H1 (cell line): ENCODE results near the gene ACOT7. TPM values are rescaled to one million over a fixed set of nuclear protein-coding genes. Genes with fewer than 3 reads are reported as not detected.

ENCODE experiments used
- CEBPB ChIP-seq: IDR thresholded peaks from 2 replicates; pipeline ENCODE4 v1.6.1; 2012; ENCODE audit warnings: low read depth, low read length
- CHD7 ChIP-seq: fragments of 300-600 bp; sonication (generic); IDR thresholded peaks from 2 replicates; pipeline ENCODE4 v1.7.1; 2012; ENCODE audit warnings: low read length, moderate library complexity, mild to moderate bottlenecking, inconsistent platforms; ENCODE audit not compliant: insufficient replicate concordance
- CREB1 ChIP-seq: IDR thresholded peaks from 2 replicates; pipeline ENCODE4 v1.6.1; 2012; ENCODE audit warnings: inconsistent platforms
- CTCF ChIP-seq, 3 experiments: IDR thresholded peaks; 1 replicate in 2 of 3; 2 replicates in 1 of 3; pipeline versions ENCODE4 v1.5.1 to v1.6.1; 2011; ENCODE audit warnings: low read length in 3 of 3, mild to moderate bottlenecking in 3 of 3, inconsistent platforms in 2 of 3, low read depth in 1 of 3, moderate library complexity in 1 of 3; ENCODE audit not compliant: insufficient read depth in 1 of 3; ENCODE audit errors: control extremely low read depth in 1 of 3
- EZH2 ChIP-seq: fragments of 200-600 bp; sonication (generic); IDR thresholded peaks from 2 replicates; pipeline ENCODE4 v1.7.1; 2012; ENCODE audit warnings: low read depth, mild to moderate bottlenecking, moderate library complexity, low read length, inconsistent platforms; ENCODE audit not compliant: severe bottlenecking
- FOSL1 ChIP-seq: IDR thresholded peaks from 2 replicates; pipeline ENCODE4 v1.6.1; 2011; ENCODE audit warnings: mild to moderate bottlenecking, low read depth, low read length, moderate library complexity; ENCODE audit not compliant: insufficient read depth
- GTF2F1 ChIP-seq: IDR thresholded peaks from 2 replicates; pipeline ENCODE4 v1.6.1; 2012; ENCODE audit warnings: low read depth, low read length, improper control_type of control experiment, borderline replicate concordance
- TAF1 ChIP-seq: IDR thresholded peaks from 2 replicates; pipeline ENCODE4 v1.6.1; 2011; ENCODE audit warnings: mild to moderate bottlenecking, low read depth, low read length
- TEAD4 ChIP-seq: IDR thresholded peaks from 2 replicates; pipeline ENCODE4 v1.6.1; 2012; ENCODE audit warnings: low read depth, low read length, inconsistent platforms, mixed read lengths
- ZNF274 ChIP-seq: IDR thresholded peaks from 2 replicates; pipeline ENCODE4 v1.7.0; 2012; ENCODE audit warnings: low read length, borderline replicate concordance; ENCODE audit errors: extremely low read depth
- polyA plus RNA-seq, 7 experiments: library from polyadenylated mRNA; depleted of rRNA in 3 of 7; stranded (reverse) in 5 of 7; unstranded in 2 of 7; fragments of >200 nt in 5 of 7; fragments of 200-250 nt in 2 of 7; gene quantifications; 1 replicate in 5 of 7; 2 replicates in 1 of 7; 4 replicates in 1 of 7; pipeline versions ENCODE4 v1.2.1 to v1.2.3, GENCODE V29; 2011 to 2013; ENCODE audit warnings: missing spikeins in 2 of 7, mixed read lengths in 2 of 7
- total RNA-seq: library from RNA; stranded (reverse); fragmentation: NEBNext Ultra II Directional; extraction: Animal tissue kit (Norgen Biotek cat#: 25700); gene quantifications from 2 replicates; pipeline ENCODE4 v1.2.1, GENCODE V29; 2021

ACOT7 gene
- total and polyA plus RNA-seq, 2 of the 8 experiments (the other 6 are each of a cell fraction or from before 2014, with no cell fraction given) = 151 to 214 TPM

GRCh38 chr1:6328696-6329095 lies 64.9 kb downstream of the ACOT7 start (continued):
- TF ChIP-seq CHD7 (no peak), TAF1 (no peak), ZNF274 (no peak), CREB1 (no peak), EZH2 (no peak), CTCF (IDR thresholded peaks at IDR 0.05; ENCODE audit: control extremely low read depth in 1 of 3, insufficient read depth in 1 of 3, low read depth in 1 of 3, low read length in 3 of 3) (no peak), FOSL1 (no peak), GTF2F1 (no peak), TEAD4 (no peak), CEBPB (no peak)
